Measurements from ENCODE around the gene EPHA4.

- TF ChIP-seq CTCF (IDR thresholded peaks at IDR 0.05) (no peak), POLR2A (IDR thresholded peaks at IDR 0.05) (no peak)
These were observed 105.4 kb downstream of the EPHA4 start for GRCh38 chr2:221466744-221467143.
